GM21723 (cell line): ENCODE measurements around the gene LINC00237.

Experiments used
- ATAC-seq: cut with Tn5 transposase; IDR thresholded peaks from one replicate; pipeline ENCODE4 v1.9.1; 2021; ENCODE audit warnings: mild to moderate bottlenecking, moderate library complexity; ENCODE audit not compliant: unreplicated experiment

Gene LINC00237

GRCh38 chr20:21125849-21126580 is 19.9 kb upstream of the LINC00237 start, which contains the start of gene KIZ:
Gene KIZ (plus strand): TSS chr20:21126082. CDS start chr20:21126116, 34 bp downstream.
- ATAC-seq, result peak; percentile 97

- peak; percentile 32 for ATAC-seq
These were observed 19.1 kb upstream of the LINC00237 start for GRCh38 chr20:21125072-21125848.

GRCh38 chr20:21124190-21124589 is 18.0 kb upstream of the LINC00237 start:
- ATAC-seq, result no peak

GRCh38 chr20:21118782-21119181 is 12.6 kb upstream of the LINC00237 start:
- no peak for ATAC-seq

- no peak for ATAC-seq
These were observed 12.0 kb upstream of the LINC00237 start for GRCh38 chr20:21118138-21118537.

GRCh38 chr20:21117521-21117920 is 11.4 kb upstream of the LINC00237 start:
- no peak for ATAC-seq

GRCh38 chr20:21114584-21114983 is 8.4 kb upstream of the LINC00237 start:
- no peak for ATAC-seq

- ATAC-seq, result no peak
These were observed 7.5 kb upstream of the LINC00237 start for GRCh38 chr20:21113697-21114096.

- ATAC-seq, result no peak
These were observed 5.3 kb upstream of the LINC00237 start for GRCh38 chr20:21111416-21111815.

GRCh38 chr20:21110811-21111210 is 4.7 kb upstream of the LINC00237 start:
- no peak for ATAC-seq

GRCh38 chr20:21109144-21109543 is 3.0 kb upstream of the LINC00237 start:
- no peak for ATAC-seq

GRCh38 chr20:21105429-21106170 is 558 bp downstream of the LINC00237 start:
- ATAC-seq, result no peak

- no peak for ATAC-seq
These were observed 1.2 kb downstream of the LINC00237 start for GRCh38 chr20:21104921-21105320.

- ATAC-seq, result no peak
These were observed 1.7 kb downstream of the LINC00237 start for GRCh38 chr20:21104466-21104761.

GRCh38 chr20:21103582-21104465 is 2.3 kb downstream of the LINC00237 start:
- no peak for ATAC-seq

- no peak for ATAC-seq
These were observed 3.4 kb downstream of the LINC00237 start for GRCh38 chr20:21102603-21103311.

GRCh38 chr20:21101932-21102575 is 4.1 kb downstream of the LINC00237 start:
- no peak for ATAC-seq

- no peak for ATAC-seq
These were observed 4.7 kb downstream of the LINC00237 start for GRCh38 chr20:21101453-21101931.
